CD8-positive, alpha-beta memory T cell (primary cell): ENCODE measurements around the gene SERPINA1. TPM values are rescaled to one million over a fixed set of nuclear protein-coding genes. Genes with fewer than 3 reads are reported as not detected.

Experiments used
- CTCF ChIA-PET: fragments of 350-600 bp; sonication (Branson Sonifier 250); formaldehyde crosslinking; loops from one replicate; lab custom pipeline; 2021; ENCODE audit warnings: antibody characterized with exemption; lab: Charles Lee
- POLR2A ChIA-PET: fragments of 350-600 bp; sonication (Branson Sonifier 250); formaldehyde crosslinking; loops from one replicate; lab custom pipeline; 2021; ENCODE audit warnings: antibody characterized with exemption; lab: Charles Lee
- DNase-seq, 5 donors: peaks; one replicate each; pipeline versions ENCODE4 v3.0.0 to v3.0.0-alpha.2; 2020 to 2022; ENCODE audit warnings: mixed read lengths in 1 of 5
- H3K27ac ChIP-seq: one replicate; pipeline ENCODE4 v1.7.0; 2013; ENCODE audit warnings: low read depth, mild to moderate bottlenecking, low read length, moderate library complexity
- H3K27me3 ChIP-seq: 2 replicates; pipeline ENCODE4 v1.7.0; 2013; ENCODE audit warnings: low read length, mild to moderate bottlenecking; ENCODE audit not compliant: insufficient read depth, poor library complexity, severe bottlenecking
- H3K36me3 ChIP-seq: 2 replicates; pipeline ENCODE4 v1.7.0; 2013; ENCODE audit warnings: mild to moderate bottlenecking, low read length, moderate library complexity; ENCODE audit not compliant: insufficient read depth
- H3K4me1 ChIP-seq: 2 replicates; pipeline ENCODE4 v1.7.0; 2013; ENCODE audit warnings: mild to moderate bottlenecking, low read length, moderate library complexity; ENCODE audit not compliant: insufficient read depth
- H3K4me3 ChIP-seq: 2 replicates; pipeline ENCODE4 v1.7.0; 2013; ENCODE audit warnings: mild to moderate bottlenecking, low read length
- H3K9me3 ChIP-seq: 2 replicates; pipeline ENCODE4 v1.7.0; 2013; ENCODE audit warnings: mild to moderate bottlenecking, low read length
- H3K27ac Mint-ChIP-seq, 8 donors: one replicate each; pipeline ENCODE4 v1.8.0; 2020 to 2021; ENCODE audit warnings: mixed read lengths in 8 of 8, mild to moderate bottlenecking in 6 of 8, inconsistent platforms in 3 of 8, moderate library complexity in 3 of 8
- H3K27me3 Mint-ChIP-seq, 2 donors: one replicate each; pipeline ENCODE4 v1.8.0; 2020 to 2021; ENCODE audit warnings: mixed read lengths in 2 of 2, mild to moderate bottlenecking in 1 of 2, moderate library complexity in 1 of 2
- H3K36me3 Mint-ChIP-seq, 3 donors: one replicate each; pipeline ENCODE4 v1.8.0; 2020 to 2021; ENCODE audit warnings: mixed read lengths in 3 of 3, inconsistent platforms in 1 of 3, mild to moderate bottlenecking in 1 of 3
- H3K4me1 Mint-ChIP-seq, 3 donors: one replicate each; pipeline ENCODE4 v1.8.0; 2020 to 2021; ENCODE audit warnings: mixed read lengths in 3 of 3, inconsistent platforms in 1 of 3, mild to moderate bottlenecking in 1 of 3
- H3K4me3 Mint-ChIP-seq, 7 donors: one replicate each; pipeline ENCODE4 v1.8.0; 2020 to 2021; ENCODE audit warnings: mixed read lengths in 7 of 7, mild to moderate bottlenecking in 6 of 7, moderate library complexity in 4 of 7, inconsistent platforms in 2 of 7
- H3K9me3 Mint-ChIP-seq, 5 donors: one replicate each; pipeline ENCODE4 v1.8.0; 2020 to 2022; ENCODE audit warnings: mixed read lengths in 5 of 5, mild to moderate bottlenecking in 3 of 5, moderate library complexity in 2 of 5, inconsistent platforms in 1 of 5
- polyA plus RNA-seq: library from polyadenylated mRNA; unstranded; fragments of 300-500 nt; fragmentation: Illumina TruSeq; gene quantifications from one replicate; pipeline ENCODE4 v1.2.3, GENCODE V29; 2021
- total RNA-seq, 2 experiments: library from RNA; stranded (reverse); gene quantifications; one replicate each; pipeline ENCODE4 v1.2.3, GENCODE V29; 2021

Gene SERPINA1
- total and polyA plus RNA-seq, 3 experiments from 2014 or later: 0.18 to 0.40 TPM; not detected in 1

DNA sequence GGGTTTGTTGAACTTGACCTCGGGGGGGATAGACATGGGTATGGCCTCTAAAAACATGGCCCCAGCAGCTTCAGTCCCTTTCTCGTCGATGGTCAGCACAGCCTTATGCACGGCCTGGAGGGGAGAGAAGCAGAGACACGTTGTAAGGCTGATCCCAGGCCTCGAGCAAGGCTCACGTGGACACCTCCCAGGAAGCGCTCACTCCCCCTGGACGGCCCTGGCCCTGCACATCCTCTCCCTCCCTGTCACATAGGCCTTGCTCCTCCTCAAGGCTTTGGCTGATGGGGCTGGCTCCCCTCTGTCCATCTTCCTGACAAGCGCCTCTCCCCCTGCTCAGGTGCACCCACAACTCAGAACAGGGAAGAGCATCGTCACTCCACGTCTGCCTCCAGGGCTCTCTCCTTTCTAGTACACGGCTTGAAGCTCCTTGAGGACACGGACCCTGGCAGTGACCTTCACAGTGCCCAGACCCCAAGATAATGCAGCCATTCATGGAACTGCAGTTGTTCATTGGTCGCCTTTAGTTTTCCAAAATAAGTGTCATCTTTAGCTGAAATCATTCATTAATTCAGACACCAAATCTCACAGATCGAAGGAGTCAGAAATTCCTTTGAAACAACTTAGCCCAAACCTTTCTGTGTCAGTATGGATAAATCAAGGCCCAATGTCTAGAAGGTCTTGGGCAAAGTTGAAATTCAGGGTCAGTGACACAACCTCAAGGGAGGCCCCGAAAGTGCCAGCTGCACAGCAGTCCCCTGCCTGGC is 9.7 kb downstream of the SERPINA1 start:
- peaks cover 5 to 16% of the 10 kb centered on the region in 2 donors for H3K27me3 Mint-ChIP-seq
- no peak for DNase-seq
- H3K9me3 ChIP-seq: no peaks in the 10 kb centered on the region
- ChIA-PET POLR2A (no interaction called here), CTCF (no interaction called here)
- no peak overlapping the region for H3K4me3 ChIP-seq
- H3K27me3 ChIP-seq: no peaks in the 10 kb centered on the region
- no peaks in the 10 kb centered on the region for H3K9me3 Mint-ChIP-seq
- H3K36me3 Mint-ChIP-seq: no peaks in the 10 kb centered on the region
- no peak overlapping the region for H3K4me3 Mint-ChIP-seq
- H3K36me3 ChIP-seq: no peaks in the 10 kb centered on the region
- no peaks in the 10 kb centered on the region for H3K4me1 Mint-ChIP-seq
- H3K27ac ChIP-seq: no peak overlapping the region
- H3K27ac Mint-ChIP-seq: no peak overlapping the region
- H3K4me1 ChIP-seq: no peaks in the 10 kb centered on the region

DNA sequence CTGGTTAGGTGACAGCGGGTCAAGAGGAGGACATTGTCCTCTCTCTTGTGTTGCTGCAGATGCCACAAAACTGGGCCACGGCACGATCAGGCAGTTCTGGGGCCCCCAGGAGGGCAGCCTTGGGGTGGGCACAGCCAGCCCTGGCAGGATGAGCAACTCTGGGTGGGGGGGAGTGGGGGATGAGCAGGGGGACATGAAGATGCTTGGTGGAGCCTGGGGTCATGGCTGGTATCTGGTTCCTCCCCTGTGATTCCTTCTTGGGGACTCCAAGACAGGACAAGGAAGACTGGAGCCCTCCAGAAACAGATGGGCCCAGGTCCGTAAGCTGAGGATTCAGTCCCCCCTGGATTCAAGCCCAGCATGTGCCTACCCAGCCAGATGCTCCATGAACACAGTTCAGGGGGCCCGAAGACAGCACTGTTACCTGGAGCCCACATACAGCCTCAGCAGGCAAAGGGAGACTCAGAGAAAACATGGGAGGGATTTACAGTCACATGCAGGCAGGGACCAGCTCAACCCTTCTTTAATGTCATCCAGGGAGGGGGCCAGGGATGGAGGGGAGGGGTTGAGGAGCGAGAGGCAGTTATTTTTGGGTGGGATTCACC is 10.4 kb downstream of the SERPINA1 start:
- CTCF ChIA-PET: no interaction called here
- no peaks in the 10 kb centered on the region for H3K36me3 ChIP-seq
- POLR2A ChIA-PET: no interaction called here

DNA sequence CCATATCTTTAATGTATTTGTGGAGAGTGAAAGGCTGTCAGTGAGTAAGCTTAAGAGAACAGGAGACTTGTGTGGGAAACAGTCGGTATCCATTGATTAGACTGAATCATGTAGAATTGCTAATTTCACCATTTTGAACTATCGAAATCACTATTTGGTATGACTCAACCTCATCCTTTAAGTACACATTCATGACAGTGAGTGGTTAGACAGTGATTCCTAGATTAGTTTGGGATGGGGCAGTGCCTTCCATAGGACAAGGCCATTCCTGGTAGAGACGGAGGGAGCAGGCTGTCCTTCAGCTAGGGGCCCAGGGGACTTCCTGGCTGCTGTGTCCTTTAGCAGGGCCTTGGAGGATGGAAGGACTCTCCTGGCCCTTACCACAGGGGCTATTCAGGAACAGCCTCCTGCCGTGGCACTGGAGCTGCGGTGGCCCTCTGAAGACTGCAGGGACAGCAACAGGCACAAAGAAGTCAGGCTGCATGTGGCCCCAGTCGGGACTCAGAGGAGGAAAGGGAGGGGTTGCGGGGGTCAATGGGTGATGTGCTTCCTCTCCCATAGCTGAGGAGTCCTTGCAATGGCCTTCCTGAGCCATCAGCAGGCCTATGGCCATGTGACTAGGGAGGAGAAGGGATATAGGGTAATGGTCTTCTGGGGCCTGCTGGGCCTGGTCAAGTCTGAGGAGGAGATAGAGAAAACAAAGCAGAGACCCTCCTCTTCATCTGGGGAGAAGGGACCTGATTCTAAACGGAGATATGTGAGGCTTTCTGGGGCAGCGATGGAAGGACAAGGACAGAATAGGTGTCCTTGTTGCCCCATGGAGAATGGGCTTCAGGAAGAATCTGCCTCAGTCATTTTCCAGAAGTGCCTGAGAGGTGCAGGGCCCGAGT is 11.2 kb downstream of the SERPINA1 start:
- ChIA-PET CTCF (no interaction called here), POLR2A (no interaction called here)
- no peak overlapping the region for H3K27ac Mint-ChIP-seq
- peaks cover 5 to 18% of the 10 kb centered on the region in 2 donors for H3K27me3 Mint-ChIP-seq
- no peaks in the 10 kb centered on the region for H3K4me1 Mint-ChIP-seq
- no peaks in the 10 kb centered on the region for H3K9me3 Mint-ChIP-seq
- no peaks in the 10 kb centered on the region for H3K27me3 ChIP-seq
- H3K36me3 Mint-ChIP-seq: no peaks in the 10 kb centered on the region
- no peak overlapping the region for H3K27ac ChIP-seq
- H3K9me3 ChIP-seq: no peaks in the 10 kb centered on the region
- no peaks in the 10 kb centered on the region for H3K36me3 ChIP-seq
- DNase-seq: no peak
- H3K4me3 Mint-ChIP-seq: no peak overlapping the region
- H3K4me1 ChIP-seq: no peaks in the 10 kb centered on the region
- no peak overlapping the region for H3K4me3 ChIP-seq

More for the DNA sequence above, 10.4 kb downstream of the SERPINA1 start:
- no peaks in the 10 kb centered on the region for H3K9me3 ChIP-seq
- H3K27ac ChIP-seq: no peak overlapping the region
- Mint-ChIP-seq H3K9me3 (no peaks in the 10 kb centered on the region), H3K4me3 (no peak overlapping the region), H3K36me3 (no peaks in the 10 kb centered on the region), H3K27me3 (peaks cover 5 to 16% of the 10 kb centered on the region in 2 donors), H3K27ac (no peak overlapping the region), H3K4me1 (no peaks in the 10 kb centered on the region)
- no peaks in the 10 kb centered on the region for H3K27me3 ChIP-seq
- no peak for DNase-seq
- H3K4me1 ChIP-seq: no peaks in the 10 kb centered on the region
- no peak overlapping the region for H3K4me3 ChIP-seq

DNA sequence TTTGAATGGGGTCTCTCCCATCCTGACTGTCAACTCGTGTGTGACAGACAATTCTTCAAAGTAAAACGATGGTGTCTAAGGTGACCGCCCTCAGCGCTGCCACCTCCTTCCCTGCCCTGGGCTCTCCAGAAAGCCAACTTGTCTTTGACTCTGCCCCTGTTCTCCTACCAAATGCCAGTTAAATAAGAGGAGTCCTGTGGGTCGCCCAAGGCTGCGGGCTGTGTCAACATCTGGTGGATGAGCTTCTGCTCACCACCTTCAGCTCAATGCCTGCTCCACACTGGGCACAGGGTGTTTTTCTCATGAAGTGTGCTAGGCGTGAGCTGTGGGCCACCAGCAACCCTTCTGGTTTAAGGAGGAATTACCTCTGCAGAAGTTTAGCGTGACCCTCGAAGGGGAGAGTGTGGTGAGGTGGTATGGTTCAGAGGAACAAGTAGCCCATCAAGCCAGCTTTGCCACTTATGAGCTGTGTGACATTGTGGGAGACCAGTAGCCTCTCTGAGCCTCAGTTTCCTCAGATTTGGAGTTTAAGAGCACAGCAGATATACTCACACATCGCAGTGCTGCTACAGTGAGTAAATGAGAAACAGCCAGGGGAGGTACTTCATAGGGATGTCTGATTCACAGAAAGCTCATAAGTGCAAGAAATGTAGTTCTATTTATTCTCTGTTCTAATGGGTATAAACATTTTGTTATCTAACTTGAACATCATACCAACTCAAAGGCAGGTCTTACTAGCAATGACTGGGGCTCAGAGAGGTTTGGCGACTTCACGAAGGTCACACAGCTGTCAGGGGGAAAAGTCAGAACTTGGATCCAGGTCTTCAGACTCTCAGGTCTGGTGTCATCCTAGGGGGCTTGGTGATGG is 12.1 kb downstream of the SERPINA1 start:
- Mint-ChIP-seq H3K9me3 (no peaks in the 10 kb centered on the region), H3K4me1 (no peaks in the 10 kb centered on the region), H3K27ac (no peak overlapping the region), H3K27me3 (peaks cover 6 to 20% of the 10 kb centered on the region in 2 donors), H3K36me3 (no peaks in the 10 kb centered on the region), H3K4me3 (no peak overlapping the region)
- Histone ChIP-seq H3K4me1 (no peaks in the 10 kb centered on the region), H3K36me3 (no peaks in the 10 kb centered on the region), H3K4me3 (no peak overlapping the region), H3K27ac (no peak overlapping the region), H3K9me3 (no peaks in the 10 kb centered on the region), H3K27me3 (no peaks in the 10 kb centered on the region)
- POLR2A ChIA-PET: no interaction called here
- DNase-seq: no peak
- CTCF ChIA-PET: no interaction called here

DNA sequence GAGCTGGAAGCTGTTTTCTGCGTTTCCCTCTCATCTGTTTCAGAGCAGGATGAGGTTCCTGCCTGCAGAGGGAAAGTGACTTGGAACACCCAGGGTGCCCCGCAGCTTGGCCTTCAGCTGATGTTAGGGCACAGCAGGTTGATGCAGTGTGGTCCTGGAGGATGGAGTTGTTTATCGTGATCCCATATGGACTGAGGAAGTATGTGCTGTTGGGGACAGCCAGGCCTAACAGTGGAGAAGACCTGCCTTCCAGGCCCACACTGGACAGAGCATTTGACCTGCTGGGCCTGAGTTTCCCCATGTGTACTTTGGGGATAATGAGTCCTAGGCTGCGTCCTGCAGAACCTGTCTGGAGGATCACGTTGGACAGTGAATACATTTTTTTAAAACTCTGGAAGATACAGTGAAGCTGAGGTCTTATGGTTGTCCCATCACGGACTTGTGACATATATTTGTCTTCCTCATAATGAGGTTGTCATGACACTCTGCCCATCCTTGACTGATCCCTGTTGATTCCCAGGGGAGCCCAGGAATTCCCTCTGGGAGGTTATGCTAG is 12.8 kb downstream of the SERPINA1 start:
- peaks cover 7 to 20% of the 10 kb centered on the region in 2 donors for H3K27me3 Mint-ChIP-seq
- ChIA-PET POLR2A (no interaction called here), CTCF (no interaction called here)
- peak overlapping the region in 1 of 7 donors; percentile 36 for H3K4me3 Mint-ChIP-seq
- DNase-seq: no peak
- H3K4me1 ChIP-seq: no peaks in the 10 kb centered on the region
- no peaks in the 10 kb centered on the region for H3K9me3 Mint-ChIP-seq
- H3K36me3 Mint-ChIP-seq: no peaks in the 10 kb centered on the region
- no peak overlapping the region for H3K27ac Mint-ChIP-seq
- H3K4me1 Mint-ChIP-seq: no peaks in the 10 kb centered on the region
- H3K27ac ChIP-seq: no peak overlapping the region
- no peaks in the 10 kb centered on the region for H3K27me3 ChIP-seq
- H3K36me3 ChIP-seq: no peaks in the 10 kb centered on the region
- H3K4me3 ChIP-seq: no peak overlapping the region
- H3K9me3 ChIP-seq: no peaks in the 10 kb centered on the region

DNA sequence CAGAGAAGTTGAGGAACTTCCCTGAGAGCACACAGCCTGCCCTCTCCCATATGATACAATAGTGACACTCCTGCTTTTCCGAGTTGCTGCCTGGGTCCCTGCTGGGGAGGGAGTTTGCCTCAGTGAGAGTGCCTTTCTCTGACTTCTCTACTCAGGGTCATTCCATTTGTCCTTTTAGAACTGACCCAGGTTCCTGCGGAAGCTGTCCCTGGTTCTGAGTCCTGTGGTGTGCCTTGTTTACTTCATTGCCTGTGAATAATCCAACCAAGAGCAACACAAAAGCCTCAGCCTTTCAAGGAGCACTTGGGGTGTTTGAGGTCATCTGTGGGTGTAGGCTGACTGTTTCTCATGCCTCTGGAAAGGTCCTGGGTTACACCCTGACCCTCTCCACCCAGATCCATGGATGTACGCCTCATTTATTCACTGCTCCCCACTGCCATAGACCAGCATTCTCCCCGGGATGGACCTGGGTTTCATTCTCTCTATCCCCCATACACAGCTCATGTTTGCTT is 13.6 kb downstream of the SERPINA1 start:
- H3K4me1 Mint-ChIP-seq: no peaks in the 10 kb centered on the region
- no peak overlapping the region for H3K27ac Mint-ChIP-seq
- Histone ChIP-seq H3K9me3 (no peaks in the 10 kb centered on the region), H3K36me3 (no peaks in the 10 kb centered on the region), H3K4me1 (no peaks in the 10 kb centered on the region), H3K4me3 (no peak overlapping the region), H3K27me3 (no peaks in the 10 kb centered on the region), H3K27ac (no peak overlapping the region)
- peaks cover 7 to 15% of the 10 kb centered on the region in 2 donors for H3K27me3 Mint-ChIP-seq
- H3K36me3 Mint-ChIP-seq: no peaks in the 10 kb centered on the region
- DNase-seq: no peak
- H3K4me3 Mint-ChIP-seq: no peak overlapping the region
- POLR2A ChIA-PET: no interaction called here
- no peaks in the 10 kb centered on the region for H3K9me3 Mint-ChIP-seq
- CTCF ChIA-PET: no interaction called here

DNA sequence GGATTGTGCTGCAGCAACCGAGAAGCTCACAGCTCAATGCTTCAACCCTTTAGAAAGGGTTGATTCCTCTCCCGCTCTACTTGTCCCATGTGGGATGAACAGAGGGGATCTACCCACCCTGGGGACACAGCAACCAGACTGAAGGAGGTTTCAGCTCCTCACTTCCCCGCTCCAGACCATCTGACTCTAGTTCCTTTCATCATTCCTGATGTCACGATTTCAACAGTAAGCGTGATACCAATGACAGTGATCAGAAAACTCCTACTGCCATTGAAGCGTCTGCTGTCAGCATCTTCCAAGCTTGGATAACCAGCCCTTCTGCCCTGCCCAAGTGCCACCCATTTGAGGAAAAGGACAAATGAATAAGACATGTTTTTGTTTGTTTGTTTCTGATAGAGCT is 14.3 kb downstream of the SERPINA1 start:
- no peaks in the 10 kb centered on the region for H3K9me3 Mint-ChIP-seq
- no peaks in the 10 kb centered on the region for H3K4me1 ChIP-seq
- no peaks in the 10 kb centered on the region for H3K9me3 ChIP-seq
- H3K4me3 ChIP-seq: no peak overlapping the region
- no peaks in the 10 kb centered on the region for H3K4me1 Mint-ChIP-seq
- H3K36me3 ChIP-seq: no peaks in the 10 kb centered on the region
- DNase-seq: no peak
- H3K27me3 Mint-ChIP-seq: peaks cover 7 to 15% of the 10 kb centered on the region in 2 donors
- H3K4me3 Mint-ChIP-seq: no peak overlapping the region
- POLR2A ChIA-PET: no interaction called here
- CTCF ChIA-PET: no interaction called here
- H3K27ac ChIP-seq: no peak overlapping the region
- no peak overlapping the region for H3K27ac Mint-ChIP-seq
- H3K36me3 Mint-ChIP-seq: no peaks in the 10 kb centered on the region
- H3K27me3 ChIP-seq: no peaks in the 10 kb centered on the region
